ENCODE data around the gene AZU1.
"Not testable (repeated sequence)": the region's sequence is repeated elsewhere in the genome, so short reads cannot be mapped to it uniquely, and the experiment has no call there.

AZU1 gene

GRCh38 chr19:875265-875879 is 47.7 kb downstream of the AZU1 start:
- no peak for DNase-seq

GRCh38 chr19:876089-876488 is 48.5 kb downstream of the AZU1 start:
- no peak for DNase-seq

- DNase-seq, result no peak
Observed at GRCh38 chr19:876780-877314, 49.2 kb downstream of the AZU1 start.

- DNase-seq, result not testable (repeated sequence)
Observed at GRCh38 chr19:877992-878660, 50.5 kb downstream of the AZU1 start.

- not testable (repeated sequence) for DNase-seq
Observed at GRCh38 chr19:878751-879561, 51.3 kb downstream of the AZU1 start.

GRCh38 chr19:879711-880438 is 52.2 kb downstream of the AZU1 start:
- no peak for DNase-seq

Data from NCI-H2081 (cell line).